LNCAP (cell line): ENCODE results near the gene PTPN1.

ENCODE experiments used
- TF ChIP-seq, protein P1 (sequence below): fragments of 450-650 bp; IDR thresholded peaks from 2 replicates; pipeline ENCODE4 v1.5.1; 2017; ENCODE audit warnings: mild to moderate bottlenecking

Gene PTPN1

DNA sequence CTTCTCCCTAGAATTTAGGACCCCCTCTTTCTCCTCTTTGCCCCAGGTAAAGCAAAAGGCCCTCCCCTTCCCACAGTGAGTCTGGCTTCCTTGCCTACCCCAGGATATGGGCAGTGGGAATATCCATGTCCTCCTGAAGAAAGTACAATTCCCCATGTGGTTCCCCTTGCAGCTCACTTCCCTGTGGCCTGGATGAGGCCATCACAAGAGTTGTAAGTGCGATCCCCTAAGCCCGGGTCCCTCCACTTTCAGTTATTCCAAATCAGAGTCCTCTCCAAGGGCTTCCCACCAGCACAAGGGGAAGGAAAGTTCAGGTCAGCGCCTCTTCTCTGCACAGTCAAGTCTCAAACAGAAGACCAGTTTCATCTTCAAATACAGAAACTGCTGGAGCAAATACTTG, 10.2 kb upstream of the PTPN1 start:
- TF ChIP-seq, protein P1, sequence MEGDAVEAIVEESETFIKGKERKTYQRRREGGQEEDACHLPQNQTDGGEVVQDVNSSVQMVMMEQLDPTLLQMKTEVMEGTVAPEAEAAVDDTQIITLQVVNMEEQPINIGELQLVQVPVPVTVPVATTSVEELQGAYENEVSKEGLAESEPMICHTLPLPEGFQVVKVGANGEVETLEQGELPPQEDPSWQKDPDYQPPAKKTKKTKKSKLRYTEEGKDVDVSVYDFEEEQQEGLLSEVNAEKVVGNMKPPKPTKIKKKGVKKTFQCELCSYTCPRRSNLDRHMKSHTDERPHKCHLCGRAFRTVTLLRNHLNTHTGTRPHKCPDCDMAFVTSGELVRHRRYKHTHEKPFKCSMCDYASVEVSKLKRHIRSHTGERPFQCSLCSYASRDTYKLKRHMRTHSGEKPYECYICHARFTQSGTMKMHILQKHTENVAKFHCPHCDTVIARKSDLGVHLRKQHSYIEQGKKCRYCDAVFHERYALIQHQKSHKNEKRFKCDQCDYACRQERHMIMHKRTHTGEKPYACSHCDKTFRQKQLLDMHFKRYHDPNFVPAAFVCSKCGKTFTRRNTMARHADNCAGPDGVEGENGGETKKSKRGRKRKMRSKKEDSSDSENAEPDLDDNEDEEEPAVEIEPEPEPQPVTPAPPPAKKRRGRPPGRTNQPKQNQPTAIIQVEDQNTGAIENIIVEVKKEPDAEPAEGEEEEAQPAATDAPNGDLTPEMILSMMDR, result no peak

DNA sequence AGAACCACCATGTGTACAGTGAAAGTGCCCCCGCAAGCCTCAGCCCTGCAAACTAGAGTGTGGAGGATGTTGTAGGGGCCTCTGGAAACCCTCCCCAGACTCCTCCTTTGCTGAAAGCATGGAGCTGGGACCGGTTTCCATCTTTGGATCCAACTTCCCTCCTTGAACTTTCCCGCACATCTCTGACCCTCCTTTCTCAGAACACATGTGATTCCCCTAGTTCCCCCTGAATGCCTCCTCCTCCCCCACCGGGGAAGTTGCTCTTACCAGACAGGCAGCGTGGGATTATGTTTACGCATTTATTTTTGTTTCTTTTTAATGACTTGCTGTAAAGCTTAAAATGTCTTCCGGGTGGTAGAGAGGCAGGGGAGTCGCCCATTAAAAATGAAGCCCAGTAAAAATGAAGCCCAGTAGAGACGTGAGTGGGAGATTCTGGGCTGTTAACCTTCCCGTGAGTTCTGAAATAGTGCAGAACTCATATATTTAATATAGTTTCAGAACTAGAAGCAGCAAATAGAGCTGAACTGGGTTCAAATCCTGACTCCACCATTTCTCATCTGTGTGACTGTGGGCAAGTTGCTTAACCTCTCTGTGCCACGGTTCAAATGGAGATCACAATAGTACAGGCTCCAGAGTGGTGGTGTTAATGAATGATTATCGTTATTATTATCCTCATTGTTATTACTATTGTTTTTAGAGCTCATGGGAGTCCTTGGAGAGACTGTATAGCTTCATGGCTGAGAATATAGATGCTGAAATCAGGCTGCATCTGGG, 8.0 kb upstream of the PTPN1 start:
- TF ChIP-seq, protein P1, result no peak

DNA sequence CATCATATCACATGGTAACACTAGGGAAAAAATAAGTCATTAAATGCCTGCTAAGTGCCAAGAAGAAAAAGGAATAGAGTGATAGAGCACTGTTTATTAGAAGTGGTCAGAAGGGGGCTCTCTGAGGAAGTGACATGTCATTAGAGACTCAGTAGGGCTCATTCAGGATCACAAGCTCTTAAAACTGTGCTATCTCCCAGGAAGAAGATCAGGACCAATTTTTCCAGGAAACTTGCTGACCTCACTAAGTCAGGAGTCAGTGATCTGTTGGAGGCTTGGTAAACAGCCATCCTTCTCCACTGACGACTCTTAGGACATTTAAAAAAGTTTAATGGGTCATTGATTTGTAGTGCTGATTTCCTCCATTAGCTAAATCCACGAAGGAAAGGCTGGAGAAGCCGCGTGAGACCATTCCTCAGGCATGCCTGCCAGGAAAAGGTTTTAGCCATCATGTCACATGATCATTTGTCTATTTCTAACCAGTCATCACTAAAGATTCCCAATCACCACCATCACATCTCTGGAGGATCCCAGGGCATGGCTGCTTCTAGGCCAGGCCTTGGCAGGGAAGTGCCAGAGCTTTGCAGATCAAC, 5.9 kb upstream of the PTPN1 start:
- TF ChIP-seq, protein P1, result no peak

DNA sequence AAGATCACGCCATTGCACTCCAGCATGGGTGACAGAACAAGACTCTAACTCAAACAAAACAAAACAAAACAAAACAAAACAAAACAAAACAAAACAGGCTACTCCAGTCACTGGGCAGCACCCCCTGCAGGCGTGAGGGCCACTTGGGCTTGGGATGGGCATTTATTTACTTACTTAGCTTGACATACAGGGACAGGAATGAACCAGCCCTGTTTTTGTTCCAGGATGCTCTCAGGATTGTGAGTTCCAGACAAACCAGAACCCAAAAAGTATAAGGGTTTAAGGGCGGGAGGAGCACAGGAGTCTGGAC, 4.0 kb upstream of the PTPN1 start:
- TF ChIP-seq, protein P1, result no peak

DNA sequence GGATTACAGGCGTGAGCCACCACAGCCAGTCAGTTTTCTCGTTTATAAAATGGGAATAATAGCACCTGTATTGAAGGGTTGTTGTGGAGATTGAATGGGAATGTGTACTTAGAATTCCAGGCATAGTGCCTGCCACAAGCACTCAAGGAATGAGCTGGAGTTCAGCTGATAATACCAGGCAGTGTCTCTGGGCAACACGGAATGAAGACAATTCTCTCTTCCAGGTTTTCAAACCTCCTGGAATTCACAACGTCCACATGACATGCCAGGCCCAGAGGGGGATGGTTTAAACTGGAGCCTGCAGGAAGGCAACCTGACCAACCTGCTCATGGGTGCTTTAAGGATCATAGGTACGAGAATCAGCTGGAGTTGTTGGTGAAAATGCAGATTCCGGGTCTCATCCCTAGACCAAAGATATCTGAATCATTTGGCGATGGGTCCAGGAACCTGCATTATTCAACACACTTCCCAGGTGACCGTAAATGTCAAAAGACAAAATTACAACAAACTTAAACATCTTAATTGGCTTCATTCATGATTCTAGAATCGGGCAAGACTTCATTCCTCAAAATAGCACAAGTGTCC, 1.9 kb upstream of the PTPN1 start:
- TF ChIP-seq, protein P1, result no peak

DNA sequence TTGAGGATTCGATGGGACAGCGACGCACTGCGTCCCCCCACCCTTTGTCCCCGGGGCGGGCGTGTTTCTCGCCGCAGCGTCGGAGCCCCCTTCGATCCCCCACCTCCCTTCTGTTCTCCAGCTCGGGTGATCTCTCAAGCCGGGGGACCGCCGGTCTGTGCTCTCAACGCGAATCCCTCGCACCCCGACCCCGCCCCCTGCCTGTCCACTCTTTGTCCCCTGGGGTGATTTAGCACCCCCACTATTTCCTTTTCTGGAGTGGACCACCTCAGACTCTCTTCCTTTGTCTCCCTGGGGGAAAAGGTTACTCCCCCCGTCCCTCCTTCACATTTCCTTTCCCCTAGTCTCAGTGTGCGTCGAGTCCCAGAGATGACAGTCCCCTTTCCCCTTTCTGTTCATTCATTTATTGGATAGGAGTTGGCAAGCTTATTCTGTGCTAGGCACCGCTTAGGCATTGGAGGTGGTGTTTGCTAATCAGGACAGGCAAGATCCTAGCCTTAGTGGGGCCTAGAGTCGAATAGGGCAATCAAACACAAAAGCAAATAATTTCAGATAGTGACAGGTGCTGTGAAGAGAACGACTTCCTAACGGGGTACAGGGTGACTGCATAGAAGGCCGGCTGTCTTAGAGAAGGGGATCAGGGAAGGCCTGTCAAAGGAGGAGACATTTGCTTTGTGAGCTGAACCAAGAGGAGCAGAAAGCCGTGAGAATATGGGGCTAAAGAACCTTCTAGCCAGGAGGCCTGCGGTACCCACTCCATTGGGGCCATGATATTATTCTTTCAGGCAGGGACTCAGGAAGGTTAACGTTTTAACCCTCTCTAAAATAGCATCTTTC, 741 bp downstream of the PTPN1 start:
- TF ChIP-seq, protein P1, result no peak

DNA sequence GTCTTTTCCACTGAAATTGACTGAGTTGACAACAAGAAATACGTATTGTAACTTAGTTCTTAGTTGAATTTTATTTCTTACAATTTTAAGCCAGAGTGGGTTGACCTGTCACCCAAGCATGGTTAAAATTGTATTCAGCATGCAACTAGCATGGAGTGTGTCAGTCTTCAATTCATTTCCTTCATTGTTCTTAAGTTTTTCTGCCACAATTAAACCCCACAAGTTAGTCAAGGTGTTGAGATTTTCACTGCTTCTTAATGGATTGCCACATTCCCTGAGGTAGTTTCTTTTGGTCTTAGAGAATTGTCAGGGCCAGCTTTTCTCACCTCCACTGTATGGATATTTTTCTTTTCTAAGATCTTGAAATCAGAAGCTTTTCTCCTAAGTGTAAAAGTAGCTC, 2.1 kb downstream of the PTPN1 start:
- TF ChIP-seq, protein P1, result no peak
